Choroid plexus epithelial cell (primary cell): ENCODE measurements around the gene LYZL4.

Experiments
- DNase-seq: peaks from one replicate; pipeline ENCODE4 v3.0.0-alpha.2; 2010; ENCODE audit warnings: low read depth
- H3K4me3 ChIP-seq: 2 replicates; pipeline ENCODE4 v1.5.1; 2011; ENCODE audit warnings: low read depth, mild to moderate bottlenecking, control low read depth, low read length, moderate library complexity
- TF ChIP-seq, protein P1 (sequence below): conservative IDR thresholded peaks from 2 replicates; pipeline ENCODE4 v1.5.1; 2011; ENCODE audit warnings: low read depth, mild to moderate bottlenecking, control low read depth, inconsistent platforms, low read length, moderate library complexity

Gene LYZL4

DNA sequence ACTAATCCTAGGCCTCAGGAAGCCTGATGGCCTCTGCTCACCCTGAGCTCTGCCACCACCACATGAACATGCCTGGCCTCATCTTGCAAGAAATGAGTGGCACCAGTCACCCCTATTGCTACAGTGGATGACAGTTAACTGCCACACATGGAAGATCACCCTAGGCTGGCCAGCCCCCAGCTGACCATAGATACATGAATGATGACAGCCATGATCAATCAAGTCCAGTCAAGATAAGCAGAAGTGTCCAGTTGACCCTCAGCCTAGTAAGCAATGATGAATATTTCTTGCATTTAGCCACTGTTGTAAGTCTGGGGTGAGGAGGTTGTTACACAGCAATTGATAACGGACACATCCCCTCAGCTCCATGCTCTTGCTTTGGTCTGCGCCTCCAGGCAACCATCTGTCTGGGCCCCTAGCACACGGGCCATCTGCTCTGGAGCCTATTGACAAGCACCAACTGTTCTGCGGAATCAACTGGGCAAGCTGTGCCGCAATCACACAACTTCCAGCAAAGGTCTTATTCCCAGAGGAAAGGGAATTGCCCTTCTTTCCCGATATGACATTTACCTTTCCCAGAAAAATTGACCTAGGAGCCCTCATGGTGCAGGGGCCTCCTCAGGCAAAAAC, 2.2 kb upstream of the LYZL4 start:
- TF ChIP-seq, protein P1, sequence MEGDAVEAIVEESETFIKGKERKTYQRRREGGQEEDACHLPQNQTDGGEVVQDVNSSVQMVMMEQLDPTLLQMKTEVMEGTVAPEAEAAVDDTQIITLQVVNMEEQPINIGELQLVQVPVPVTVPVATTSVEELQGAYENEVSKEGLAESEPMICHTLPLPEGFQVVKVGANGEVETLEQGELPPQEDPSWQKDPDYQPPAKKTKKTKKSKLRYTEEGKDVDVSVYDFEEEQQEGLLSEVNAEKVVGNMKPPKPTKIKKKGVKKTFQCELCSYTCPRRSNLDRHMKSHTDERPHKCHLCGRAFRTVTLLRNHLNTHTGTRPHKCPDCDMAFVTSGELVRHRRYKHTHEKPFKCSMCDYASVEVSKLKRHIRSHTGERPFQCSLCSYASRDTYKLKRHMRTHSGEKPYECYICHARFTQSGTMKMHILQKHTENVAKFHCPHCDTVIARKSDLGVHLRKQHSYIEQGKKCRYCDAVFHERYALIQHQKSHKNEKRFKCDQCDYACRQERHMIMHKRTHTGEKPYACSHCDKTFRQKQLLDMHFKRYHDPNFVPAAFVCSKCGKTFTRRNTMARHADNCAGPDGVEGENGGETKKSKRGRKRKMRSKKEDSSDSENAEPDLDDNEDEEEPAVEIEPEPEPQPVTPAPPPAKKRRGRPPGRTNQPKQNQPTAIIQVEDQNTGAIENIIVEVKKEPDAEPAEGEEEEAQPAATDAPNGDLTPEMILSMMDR = no peak
- DNase-seq = no peak
- H3K4me3 ChIP-seq = no peak overlapping the region

DNA sequence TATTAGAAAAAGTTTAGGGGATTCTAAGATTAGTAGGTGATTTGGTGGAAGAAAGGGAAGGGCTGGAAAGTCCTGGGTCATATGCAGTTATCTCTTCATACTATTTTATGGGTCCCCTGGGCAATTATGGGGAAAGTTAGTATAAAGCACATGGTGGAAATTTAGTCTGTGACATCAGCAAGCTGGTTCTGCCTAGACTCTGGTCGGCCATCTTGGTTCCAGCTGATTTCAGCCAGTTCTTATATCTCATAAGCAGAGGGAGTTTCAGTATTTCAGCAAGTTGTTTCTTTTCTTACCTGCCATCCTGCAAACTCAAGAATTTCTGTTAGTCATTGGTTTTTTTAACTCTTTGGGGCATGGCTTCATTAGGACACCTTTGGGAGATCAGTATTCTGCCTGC, 1.0 kb upstream of the LYZL4 start:
- TF ChIP-seq, protein P1 = no peak
- DNase-seq = no peak
- H3K4me3 ChIP-seq = no peak overlapping the region

DNA sequence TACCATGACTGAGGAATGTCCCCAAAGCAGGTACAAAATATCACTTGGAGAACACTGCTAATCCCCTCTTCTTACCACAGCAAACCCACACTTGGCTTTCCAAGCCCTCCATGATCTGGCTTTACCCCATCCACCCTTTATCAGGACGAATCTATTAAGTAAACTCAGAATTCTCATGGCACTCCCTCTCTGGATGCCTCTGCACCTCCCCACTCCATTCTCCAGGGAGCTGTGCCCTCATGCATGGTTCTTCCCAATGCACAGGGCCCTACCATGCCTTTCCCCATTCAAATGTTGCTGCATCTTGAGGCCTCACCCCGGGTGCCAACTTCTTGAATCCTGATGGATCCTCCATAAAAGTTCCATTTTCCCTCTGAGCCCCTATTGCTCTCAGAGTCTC, 2.3 kb downstream of the LYZL4 start:
- H3K4me3 ChIP-seq = no peak overlapping the region
- TF ChIP-seq, protein P1 = no peak
- DNase-seq = no peak

DNA sequence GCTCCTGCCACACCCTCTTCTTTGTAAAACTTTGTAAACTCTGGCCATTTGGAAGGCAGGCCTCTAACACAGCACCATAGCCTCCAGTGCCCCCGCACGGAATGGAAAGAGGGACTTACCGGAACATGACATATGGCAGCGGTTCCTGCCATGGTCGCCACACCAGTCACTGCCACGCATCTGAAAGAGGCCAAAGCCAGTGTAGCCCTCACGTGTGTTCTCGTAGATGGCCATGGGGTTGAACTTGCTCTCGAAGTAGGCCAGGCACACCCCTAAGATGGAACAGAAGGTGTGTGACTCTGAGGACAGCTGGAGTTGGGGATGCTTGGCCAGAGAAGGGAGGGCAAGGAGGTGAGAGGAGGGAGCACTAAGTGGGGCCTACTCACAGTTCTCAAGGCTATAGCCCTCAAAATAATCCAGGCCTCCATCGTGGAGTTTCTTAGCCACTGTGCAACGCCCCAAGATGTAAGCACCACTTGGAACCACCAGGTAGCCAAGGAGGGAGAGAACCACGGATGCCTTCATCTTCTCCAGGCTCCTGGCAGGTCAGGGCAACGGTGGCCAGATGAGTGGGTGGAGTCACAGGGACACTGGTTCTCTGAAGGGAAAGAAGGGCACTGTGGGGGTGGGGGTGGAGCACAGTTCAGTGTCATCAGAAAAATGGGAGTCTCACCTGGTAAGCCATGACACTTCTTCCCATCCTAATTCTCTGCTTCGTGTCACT, 3.5 kb downstream of the LYZL4 start:
- H3K4me3 ChIP-seq = no peak overlapping the region
- TF ChIP-seq, protein P1 = no peak
- DNase-seq = no peak

DNA sequence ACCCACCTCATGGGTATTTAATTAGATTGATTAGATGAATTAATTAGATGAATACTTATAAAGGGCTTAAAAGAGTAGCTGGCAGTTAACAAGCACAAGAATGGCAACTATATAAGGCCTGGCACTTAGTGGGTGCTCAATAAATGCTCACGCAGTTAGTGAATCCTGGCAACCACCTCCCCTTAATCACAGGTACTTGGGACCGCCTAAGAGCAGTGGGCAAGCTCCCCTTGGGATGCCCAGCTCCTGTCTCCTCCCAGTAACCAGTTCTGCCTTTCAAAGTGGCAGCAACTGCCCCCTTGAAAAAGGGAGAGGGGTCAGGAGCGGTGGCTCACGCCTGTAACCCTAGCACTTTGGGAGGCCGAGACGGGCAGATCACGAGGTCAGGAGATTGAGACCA, 4.6 kb downstream of the LYZL4 start:
- no peak for DNase-seq
- TF ChIP-seq, protein P1 = no peak
- H3K4me3 ChIP-seq = no peak overlapping the region

DNA sequence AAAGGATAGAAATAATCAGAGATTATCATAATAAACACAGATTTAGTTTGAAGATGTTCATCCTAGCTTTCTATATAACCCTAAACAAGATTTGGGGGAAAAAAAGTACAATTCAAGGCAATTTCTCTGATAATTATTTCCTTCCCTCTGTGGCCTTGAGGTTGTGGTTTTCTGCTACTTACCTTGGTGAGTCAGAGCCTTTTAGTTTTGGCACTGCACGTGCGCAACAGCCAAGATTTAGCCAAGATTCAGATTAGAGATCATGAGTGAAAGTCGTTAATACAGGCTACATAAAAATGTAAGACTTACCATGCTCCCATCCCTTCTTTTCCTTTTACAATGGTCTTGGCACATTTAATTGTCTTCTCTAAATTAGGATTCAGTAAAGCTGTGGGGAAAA, 6.7 kb downstream of the LYZL4 start:
- TF ChIP-seq, protein P1 = no peak
- no peak overlapping the region for H3K4me3 ChIP-seq
- no peak for DNase-seq
